ENCODE measurements around the gene UBTD2.

Gene UBTD2

GRCh38 chr5:172188893-172189692 lies 94.5 kb downstream of the UBTD2 start:
- DNase-seq, result no peak

- peak; percentile 87 for DNase-seq
Measured at GRCh38 chr5:172188033-172188892, 95.3 kb downstream of the UBTD2 start, which contains the start of gene STK10. STK10 (minus strand) TSS chr5:172188224; CDS start chr5:172188042, 182 bp downstream.

GRCh38 chr5:172187118-172188032 lies 96.2 kb downstream of the UBTD2 start:
- peak; percentile 74 for DNase-seq

GRCh38 chr5:172186114-172186695 lies 97.4 kb downstream of the UBTD2 start:
- DNase-seq, result no peak

- DNase-seq, result no peak
Measured at GRCh38 chr5:172185096-172185461, 98.5 kb downstream of the UBTD2 start.

GRCh38 chr5:172183881-172184280 lies 99.7 kb downstream of the UBTD2 start:
- DNase-seq, result no peak

- no peak for DNase-seq
Measured at GRCh38 chr5:172182291-172182690, 101.3 kb downstream of the UBTD2 start.

- peak; percentile 17 for DNase-seq
Measured at GRCh38 chr5:172180936-172181335, 102.6 kb downstream of the UBTD2 start.

- DNase-seq, result peak; percentile 55
Measured at GRCh38 chr5:172178991-172179989, 104.3 kb downstream of the UBTD2 start.

GRCh38 chr5:172178301-172178987 lies 105.1 kb downstream of the UBTD2 start:
- DNase-seq, result peak; percentile 42

GRCh38 chr5:172177176-172177575 lies 106.4 kb downstream of the UBTD2 start:
- DNase-seq, result no peak

GRCh38 chr5:172175263-172175719 lies 108.3 kb downstream of the UBTD2 start:
- peak; percentile 86 for DNase-seq

GRCh38 chr5:172173564-172174153 lies 109.9 kb downstream of the UBTD2 start:
- peak; percentile 57 for DNase-seq

GRCh38 chr5:172172912-172173563 lies 110.5 kb downstream of the UBTD2 start:
- DNase-seq, result no peak

GRCh38 chr5:172171118-172171517 lies 112.4 kb downstream of the UBTD2 start:
- DNase-seq, result no peak

GRCh38 chr5:172170251-172170701 lies 113.3 kb downstream of the UBTD2 start:
- no peak for DNase-seq

GRCh38 chr5:172169216-172169615 lies 114.3 kb downstream of the UBTD2 start:
- DNase-seq, result no peak

GRCh38 chr5:172168311-172168710 lies 115.3 kb downstream of the UBTD2 start:
- DNase-seq, result no peak

- no peak for DNase-seq
Measured at GRCh38 chr5:172167895-172168294, 115.7 kb downstream of the UBTD2 start.

Measured in effector CD4-positive, alpha-beta T cell (primary cell).